Keratinocyte (primary cell): ENCODE data around the gene ATP2A3.

Experiments used
- EZH2 ChIP-seq: IDR thresholded peaks from one replicate; pipeline ENCODE4 v1.6.1; 2012; ENCODE audit warnings: inconsistent platforms, mild to moderate bottlenecking, low read length, moderate library complexity
- TF ChIP-seq, protein P1 (sequence below), 3 experiments: IDR thresholded peaks in 1 of 3; conservative IDR thresholded peaks in 1 of 3; optimal IDR thresholded peaks in 1 of 3; 2 replicates in 2 of 3; 3 replicates in 1 of 3; pipeline versions ENCODE3 to v1.5.1; 2011; ENCODE audit warnings: low read length in 3 of 3, mild to moderate bottlenecking in 3 of 3, moderate library complexity in 2 of 3, control low read depth in 1 of 3, inconsistent platforms in 1 of 3; ENCODE audit not compliant: insufficient read depth in 2 of 3; ENCODE audit errors: extremely low read depth in 1 of 3

DNA sequence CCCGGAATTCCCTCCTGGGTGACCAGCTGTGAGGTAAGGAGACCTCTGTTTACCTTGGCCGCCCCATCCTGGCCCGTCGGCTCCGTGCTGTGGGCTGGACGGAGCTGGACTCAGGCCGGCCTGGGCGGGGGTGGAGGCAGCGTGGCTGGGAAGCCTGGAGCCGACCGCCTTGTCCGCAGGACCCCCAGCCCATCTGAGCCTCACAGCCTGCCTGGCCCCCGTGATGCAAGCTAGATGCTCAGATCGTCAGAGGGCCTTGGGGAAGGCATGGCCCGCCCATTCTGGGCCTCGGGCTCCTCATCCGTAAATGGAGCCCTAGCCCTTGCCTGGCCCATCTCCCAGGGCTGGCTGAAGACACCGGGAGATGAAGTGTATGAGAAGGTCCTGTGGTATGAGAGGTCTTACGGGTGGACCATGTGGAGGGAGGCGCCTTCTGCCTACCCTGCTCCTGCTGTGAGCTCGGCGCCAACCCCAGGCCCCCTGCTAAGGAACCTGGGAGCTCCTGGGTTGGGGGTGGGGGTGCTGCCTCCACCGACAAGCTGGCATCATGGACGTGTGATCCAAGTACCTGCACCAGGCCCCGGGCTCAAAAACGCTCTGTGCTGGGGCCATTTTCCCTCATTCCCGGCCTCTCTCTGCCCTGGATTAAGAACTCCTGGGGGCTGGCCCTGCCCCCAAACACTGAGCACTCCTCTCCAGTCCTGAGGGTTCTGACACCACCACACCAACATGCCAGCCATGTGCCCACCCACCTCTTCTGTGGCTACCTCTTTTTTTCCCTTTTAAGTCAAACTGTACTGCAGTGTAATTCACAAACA, 42.5 kb downstream of the ATP2A3 start:
- TF ChIP-seq, protein P1, sequence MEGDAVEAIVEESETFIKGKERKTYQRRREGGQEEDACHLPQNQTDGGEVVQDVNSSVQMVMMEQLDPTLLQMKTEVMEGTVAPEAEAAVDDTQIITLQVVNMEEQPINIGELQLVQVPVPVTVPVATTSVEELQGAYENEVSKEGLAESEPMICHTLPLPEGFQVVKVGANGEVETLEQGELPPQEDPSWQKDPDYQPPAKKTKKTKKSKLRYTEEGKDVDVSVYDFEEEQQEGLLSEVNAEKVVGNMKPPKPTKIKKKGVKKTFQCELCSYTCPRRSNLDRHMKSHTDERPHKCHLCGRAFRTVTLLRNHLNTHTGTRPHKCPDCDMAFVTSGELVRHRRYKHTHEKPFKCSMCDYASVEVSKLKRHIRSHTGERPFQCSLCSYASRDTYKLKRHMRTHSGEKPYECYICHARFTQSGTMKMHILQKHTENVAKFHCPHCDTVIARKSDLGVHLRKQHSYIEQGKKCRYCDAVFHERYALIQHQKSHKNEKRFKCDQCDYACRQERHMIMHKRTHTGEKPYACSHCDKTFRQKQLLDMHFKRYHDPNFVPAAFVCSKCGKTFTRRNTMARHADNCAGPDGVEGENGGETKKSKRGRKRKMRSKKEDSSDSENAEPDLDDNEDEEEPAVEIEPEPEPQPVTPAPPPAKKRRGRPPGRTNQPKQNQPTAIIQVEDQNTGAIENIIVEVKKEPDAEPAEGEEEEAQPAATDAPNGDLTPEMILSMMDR (optimal IDR thresholded peaks at IDR 0.05 in 1 of 3, IDR thresholded peaks at IDR 0.05 in 1 of 3, conservative IDR thresholded peaks at IDR 0.05 in 1 of 3; ENCODE audit: extremely low read depth in 1 of 3, insufficient read depth in 2 of 3, low read length in 3 of 3): no peak
- TF ChIP-seq EZH2: no peak
